SK-N-MC (cell line): ENCODE measurements around the gene CLASP2.

Experiments used
- EZH2 ChIP-seq: fragments of 200-600 bp; sonication (generic); IDR thresholded peaks from one replicate; pipeline ENCODE4 v1.6.1; 2017; ENCODE audit warnings: antibody characterized with exemption
- FOXP2 ChIP-seq: optimal IDR thresholded peaks from 2 replicates; pipeline ENCODE3; 2011; ENCODE audit warnings: mild to moderate bottlenecking, moderate library complexity; ENCODE audit not compliant: insufficient read depth; ENCODE audit errors: extremely low read length, control extremely low read depth
- POLR2AphosphoS5 ChIP-seq: IDR thresholded peaks from 2 replicates; pipeline ENCODE4 v1.6.1; 2012; ENCODE audit warnings: mild to moderate bottlenecking, low read depth, low read length, borderline replicate concordance

DNA sequence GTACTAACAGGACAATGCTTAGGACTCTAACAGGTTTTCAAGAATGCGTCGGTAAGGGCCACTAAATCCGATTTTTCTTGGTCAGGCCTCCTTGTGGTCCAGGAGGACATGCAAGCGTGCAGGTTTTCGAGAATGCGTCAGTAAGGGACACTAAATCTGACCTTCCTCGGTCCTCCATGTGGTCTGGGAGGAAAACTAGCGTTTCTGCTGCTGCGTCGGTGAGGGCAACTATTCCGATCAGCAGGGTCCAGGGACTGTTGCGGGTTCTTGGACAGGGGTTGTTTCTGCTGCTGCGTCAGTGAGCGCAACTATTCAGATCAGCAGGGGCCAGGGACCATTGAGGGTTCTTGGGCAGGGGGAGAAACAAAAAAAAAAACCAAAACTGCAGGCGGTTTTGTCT is 270.1 kb downstream of the CLASP2 start:
- TF ChIP-seq EZH2 (no peak), POLR2AphosphoS5 (no peak), FOXP2 (no peak)
